NCI-H446 (cell line): ENCODE data around the gene CAMSAP2.

Source experiments
- DNase-seq, 2 experiments: peaks; one replicate each; lab custom pipeline; 2025; lab: John Stamatoyannopoulos, UW

Gene CAMSAP2

DNA sequence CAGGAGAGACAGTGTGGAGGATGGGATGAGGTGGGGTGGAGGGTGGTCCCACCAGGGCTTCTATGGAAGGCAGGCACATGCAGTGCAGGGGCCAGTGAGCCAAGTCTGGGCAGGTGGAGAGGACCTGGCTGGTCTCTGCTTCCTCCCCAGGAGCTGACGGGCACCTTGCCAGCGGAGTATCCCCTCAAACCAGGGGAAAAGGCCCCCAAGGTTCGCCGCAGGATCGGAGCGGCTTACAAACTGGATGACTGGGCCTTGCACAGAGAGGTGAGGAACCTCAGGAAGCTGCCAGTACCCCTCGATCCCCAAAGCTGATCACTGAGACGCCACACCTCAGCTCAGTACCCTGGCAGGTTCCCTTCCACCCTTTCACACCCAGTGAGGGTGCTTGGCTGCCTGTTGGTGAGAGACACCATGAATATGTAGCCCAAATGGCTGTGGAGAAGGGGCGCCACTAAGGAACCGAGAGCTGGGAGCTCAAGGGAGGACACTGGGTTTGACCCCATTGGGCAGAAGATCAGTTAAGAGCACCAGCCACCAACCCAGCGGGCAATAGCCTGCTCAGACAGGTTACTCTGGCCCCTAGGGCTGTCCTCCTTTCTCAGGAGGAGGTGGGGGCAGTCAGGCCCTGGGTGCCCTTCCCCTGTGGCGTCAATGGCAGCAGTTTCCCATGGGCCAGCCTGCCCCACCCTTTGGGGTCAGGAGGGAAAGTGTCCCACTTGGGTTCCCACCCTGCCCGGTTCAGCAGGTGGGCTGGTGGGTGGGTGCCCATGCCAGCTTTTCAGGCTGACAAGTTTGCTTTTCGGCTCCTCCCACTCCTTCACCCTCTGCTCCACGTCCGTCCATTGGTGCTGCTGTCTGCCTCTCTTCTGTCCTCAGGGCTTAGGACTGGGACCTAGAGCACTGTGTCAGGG is 161.5 kb downstream of the CAMSAP2 start:
- no peak for DNase-seq

DNA sequence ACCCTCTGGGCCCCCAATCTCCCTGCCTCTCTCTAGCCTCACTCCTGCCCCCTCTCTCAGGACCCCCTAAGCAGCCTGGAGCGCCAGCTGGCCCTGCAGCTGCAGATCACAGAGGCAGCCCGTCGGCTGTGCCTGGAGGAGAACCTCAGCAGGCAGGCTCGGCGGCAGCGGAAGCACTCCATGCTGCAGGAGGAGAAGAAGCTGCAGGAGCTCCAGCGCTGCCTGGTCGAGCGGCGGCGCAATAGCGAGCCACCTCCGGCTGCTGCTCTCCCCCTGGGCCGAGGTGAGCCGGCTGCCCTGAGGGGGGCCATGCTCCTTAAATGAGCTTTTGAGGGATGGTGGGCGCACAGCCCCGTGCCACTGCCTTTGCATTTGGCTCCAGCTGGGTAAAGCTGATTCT is 162.2 kb downstream of the CAMSAP2 start:
- DNase-seq = no peak

DNA sequence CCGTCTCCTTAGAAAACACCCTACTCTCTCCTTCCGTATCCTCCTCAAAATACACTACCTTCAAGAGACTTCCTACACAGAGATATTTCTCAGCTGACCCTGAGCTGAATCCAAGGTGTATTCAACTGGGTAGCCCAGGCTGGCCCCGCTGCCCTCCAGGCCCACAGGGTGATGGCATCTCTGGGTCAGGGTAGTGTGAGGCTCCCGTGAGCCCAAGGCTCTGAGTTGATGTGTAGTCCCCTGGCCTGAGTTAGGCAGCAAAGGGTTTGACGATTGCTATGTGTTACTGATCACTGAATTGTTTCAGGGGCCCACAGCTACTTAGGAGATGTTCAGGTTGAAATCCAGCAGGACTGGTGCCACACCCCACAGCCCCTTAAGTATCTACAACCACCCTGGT is 162.7 kb downstream of the CAMSAP2 start:
- no peak for DNase-seq

DNA sequence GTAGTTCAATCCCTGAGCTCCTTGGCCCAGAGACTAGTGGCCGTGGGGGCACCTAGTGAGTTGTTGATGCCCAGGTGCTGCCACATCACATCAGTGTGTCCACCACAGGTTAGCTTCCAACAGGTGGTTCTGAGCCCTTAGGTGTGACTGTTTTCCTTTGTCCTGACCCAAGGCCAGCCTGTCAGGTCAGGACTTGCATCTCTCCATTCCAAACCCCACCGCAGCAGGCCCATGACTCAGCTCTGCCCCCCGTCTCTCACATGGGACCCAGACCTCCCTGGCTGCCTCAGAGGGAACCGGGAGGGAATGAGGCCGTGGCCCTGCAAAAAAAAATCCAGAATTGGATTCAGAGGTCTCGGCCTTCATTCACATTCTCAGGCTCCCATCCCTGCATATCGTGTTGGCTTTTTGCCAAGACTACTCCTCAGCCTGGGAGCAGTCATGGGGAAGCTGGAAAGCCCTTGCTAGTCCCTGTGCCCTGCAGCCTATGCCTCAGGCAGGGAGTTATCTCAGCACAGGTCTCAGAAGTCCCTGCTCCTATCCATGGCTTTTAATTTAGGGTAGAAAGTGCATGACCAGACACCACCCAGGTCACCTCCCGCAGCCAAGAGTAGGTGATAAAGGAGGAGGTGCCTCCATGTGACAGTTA is 163.2 kb downstream of the CAMSAP2 start:
- peak in 1 of 2 experiments; percentile 8 for DNase-seq

DNA sequence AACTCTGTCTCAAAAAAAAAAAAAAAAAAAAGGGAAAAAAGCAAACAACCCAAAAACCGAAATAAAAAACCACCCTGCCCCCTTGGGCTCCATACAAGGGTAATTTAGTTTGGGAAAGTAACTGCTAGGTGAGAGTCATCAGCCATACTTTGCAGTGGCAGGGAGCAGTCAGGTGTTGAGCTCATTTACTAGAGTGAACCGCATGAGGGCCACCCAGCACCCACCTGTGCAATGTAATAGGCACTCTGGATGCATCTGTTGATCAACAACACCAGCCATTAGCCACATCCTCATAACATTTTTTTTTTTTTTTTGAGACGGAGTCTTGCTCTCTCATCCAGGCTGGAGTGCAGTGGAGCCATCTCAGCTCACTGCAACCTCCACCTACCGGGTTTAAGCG is 165.1 kb downstream of the CAMSAP2 start:
- DNase-seq = no peak

DNA sequence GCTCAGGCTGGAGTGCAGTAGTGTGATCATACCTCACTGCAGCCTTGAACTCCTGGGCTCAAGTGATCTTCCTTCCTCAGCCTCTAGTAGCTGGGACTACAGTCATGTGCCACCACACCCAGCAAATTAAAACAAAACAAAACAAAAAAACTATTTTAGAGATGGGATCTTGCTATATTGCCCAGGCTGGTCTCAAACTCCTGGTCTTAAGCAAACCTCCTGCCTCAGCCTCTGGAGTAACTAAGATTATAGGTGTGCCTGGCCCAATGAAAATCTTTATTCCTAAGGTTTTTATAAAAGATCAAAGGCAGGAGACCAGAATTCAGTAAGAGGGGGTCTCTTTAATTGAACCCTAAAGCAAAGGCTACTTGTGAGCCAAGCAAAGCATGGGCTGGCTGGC is 166.1 kb downstream of the CAMSAP2 start:
- DNase-seq = no peak

DNA sequence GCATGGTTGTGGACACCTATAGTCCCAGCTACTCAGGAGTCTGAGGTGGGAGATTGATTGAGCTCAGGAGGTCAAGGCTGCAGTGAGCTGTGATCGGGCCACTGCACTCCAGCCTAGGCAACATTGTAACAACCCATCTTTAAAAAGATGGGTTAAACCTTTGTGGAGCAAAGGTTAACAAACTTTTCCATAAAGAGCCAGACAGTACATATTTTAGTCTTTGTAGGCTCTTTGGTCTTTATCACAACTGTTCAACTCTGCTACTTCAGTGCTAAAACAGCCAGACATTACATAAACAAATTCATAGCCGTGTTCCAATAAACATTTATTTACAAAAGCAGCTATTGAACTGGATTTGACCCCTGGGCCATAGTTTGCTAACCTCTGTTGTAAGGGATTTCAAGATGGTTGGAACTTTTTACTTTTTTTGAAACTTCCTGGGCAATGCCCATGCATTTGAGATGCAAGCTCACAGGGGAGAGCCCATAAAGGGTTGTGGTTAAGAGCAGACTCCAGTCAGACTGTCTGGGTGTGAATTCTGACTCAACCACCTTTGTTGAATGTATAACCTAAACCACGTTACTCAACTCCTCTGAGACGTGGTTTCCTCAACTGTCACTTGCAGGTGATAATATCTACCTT is 166.8 kb downstream of the CAMSAP2 start:
- no peak for DNase-seq

DNA sequence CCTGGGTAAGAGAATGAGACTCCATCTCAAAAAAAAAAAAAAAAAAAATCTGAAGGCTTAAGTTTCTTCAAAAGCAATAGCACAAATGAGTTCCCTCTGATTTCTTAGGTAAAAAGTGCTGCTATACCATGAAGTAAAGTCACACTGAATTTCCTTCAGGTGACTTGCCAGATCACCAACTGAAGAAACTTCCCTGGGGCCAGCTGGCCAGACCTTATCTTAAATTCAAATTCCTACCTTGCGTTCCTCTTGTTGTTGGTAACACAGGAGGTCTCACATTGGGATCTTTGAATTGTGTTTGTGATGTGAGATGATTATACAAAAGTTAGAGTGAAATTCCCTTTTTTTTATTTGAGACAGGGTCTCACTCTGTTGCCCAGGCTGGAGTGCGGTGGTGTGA is 167.8 kb downstream of the CAMSAP2 start:
- no peak for DNase-seq

DNA sequence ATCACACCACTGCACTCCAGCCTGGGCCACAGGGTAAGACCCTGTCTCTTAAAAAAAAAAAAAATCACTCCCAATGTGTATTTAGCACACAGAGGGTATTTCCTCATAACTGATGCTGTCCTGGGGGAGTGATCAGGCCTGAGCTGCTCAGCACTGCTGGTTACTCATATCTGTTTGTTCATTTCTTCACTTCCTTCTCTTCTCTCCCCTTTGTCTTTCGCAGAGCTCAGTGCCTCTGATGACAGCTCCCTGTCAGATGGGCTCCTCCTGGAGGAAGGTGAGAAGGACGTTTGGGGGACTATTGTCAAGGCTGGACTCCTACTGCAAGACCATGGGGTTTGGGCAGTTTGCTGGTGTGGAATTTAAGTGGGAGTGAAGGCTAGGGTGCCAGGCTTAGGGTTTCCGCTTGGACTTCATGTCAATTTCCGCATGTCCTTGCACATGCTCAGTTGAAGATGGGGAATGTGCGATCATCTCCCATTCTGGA is 169.0 kb downstream of the CAMSAP2 start:
- no peak for DNase-seq

DNA sequence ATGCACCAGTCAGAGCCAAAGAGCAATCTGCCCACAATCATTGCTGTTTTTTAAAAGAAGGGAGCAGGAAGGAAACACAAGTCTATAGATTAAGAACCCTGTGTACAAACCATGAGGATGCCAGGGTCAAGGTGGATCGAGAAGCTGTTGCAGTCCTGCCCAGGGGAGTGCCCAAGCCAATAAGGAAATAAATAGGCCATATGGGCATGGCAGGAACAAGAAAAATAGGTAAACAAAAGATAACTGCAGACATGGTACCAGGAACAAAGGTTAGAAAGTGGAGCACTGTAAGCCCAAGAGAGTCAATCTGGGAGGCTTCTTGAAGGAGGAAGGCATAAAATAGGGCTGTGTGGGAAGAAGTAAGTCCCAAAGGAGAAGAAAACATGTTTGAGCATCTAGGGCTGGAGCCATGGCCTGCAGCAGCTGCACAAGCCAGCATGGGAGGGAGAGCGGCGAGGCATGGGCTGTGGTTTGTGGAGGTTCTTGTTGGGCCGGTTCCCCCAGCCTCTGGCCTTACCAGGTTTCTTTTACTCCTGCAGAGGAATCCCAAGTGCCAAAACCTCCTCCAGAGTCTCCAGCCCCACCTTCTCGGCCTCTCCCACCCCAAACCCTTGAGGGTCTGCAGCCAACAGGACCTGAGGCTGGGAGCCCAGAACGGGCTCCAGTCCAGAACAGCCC is 169.6 kb downstream of the CAMSAP2 start:
- DNase-seq = no peak

DNA sequence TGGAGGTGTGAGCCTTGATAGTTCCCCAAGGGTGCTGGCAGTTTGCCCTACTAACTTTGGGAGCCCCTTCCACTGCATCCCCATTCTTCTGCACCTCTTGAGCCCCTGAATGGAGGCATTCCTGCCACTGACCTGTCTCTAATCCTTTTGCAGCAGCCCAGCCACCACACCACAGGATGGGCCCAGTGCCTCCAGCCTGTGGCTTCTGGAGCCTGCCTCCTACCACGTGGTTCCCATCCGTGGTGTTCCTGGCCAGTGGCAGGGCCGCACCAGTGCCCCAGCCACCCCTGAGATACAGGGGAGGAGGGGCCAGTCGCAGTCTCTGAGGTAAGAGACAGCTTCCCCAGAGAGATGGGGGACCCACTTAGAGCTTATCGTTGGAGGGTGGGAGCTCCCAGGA is 170.4 kb downstream of the CAMSAP2 start:
- no peak for DNase-seq

DNA sequence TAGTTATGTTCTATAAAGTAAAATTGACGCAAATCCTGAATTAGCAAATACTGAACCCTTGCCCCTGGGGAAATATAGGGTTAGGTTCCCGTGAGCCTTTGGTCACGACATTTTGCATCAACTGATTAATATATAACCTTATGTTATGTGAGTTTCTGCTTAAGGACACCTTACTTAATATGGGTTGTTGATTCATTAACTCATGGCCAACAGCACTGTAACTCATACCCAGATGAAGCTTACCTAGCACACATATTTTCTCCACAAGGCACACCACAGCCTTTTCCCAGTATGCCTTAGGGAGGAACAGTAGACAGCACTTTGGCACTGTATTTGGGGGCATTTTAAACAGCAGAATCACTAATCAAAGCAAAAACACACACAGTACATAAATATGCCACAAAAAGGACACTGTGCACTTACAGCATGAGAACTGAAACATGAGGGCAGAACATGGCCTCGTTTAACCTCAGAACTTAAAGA is 171.1 kb downstream of the CAMSAP2 start:
- DNase-seq = no peak
